ENCODE measurements around the gene GREM2. TPM values are rescaled to one million over a fixed set of nuclear protein-coding genes. Genes with fewer than 3 reads are reported as not detected.
A peak's percentile ranks its signal among the peaks of the same experiment; 100 is the strongest.

Gene GREM2
- total RNA-seq, 1 experiment from 2014 or later: not detected

- H3K9me3 ChIP-seq (ENCODE audit: low read length): no peaks in the 10 kb centered on the region
- ATAC-seq (no peak), DNase-seq (no peak)
- no peaks in the 10 kb centered on the region for H3K9me2 ChIP-seq (replicated peaks; ENCODE audit: low read length)
- TF ChIP-seq EZH2 (IDR thresholded peaks at IDR 0.05; ENCODE audit: low read length, unreplicated experiment) (no peak), CTCF (conservative IDR thresholded peaks at IDR 0.05; ENCODE audit: low read depth, low read length) (no peak)
- no peaks in the 10 kb centered on the region for H3K79me2 ChIP-seq (ENCODE audit: low read length)
- no peak overlapping the region for H3K9ac ChIP-seq (ENCODE audit: low read length)
- H3K4me2 ChIP-seq (ENCODE audit: low read length): no peak overlapping the region
- CTCF ChIA-PET: no interaction called here
- intact Hi-C loops (cut with micrococcal nuclease): loop anchor here (5.0 kb wide), 1 partner anchor 74 kb away; no protein-coding TSS in a partner anchor
- H4K20me1 ChIP-seq (ENCODE audit: low read length): no peaks in the 10 kb centered on the region
- H3K4me1 ChIP-seq (ENCODE audit: insufficient read depth, low read length): peaks cover 10% of the 10 kb centered on the region; the same call in 1 of the 2 replicates
- H3K27me3 ChIP-seq (ENCODE audit: low read length): peaks cover 72% of the 10 kb centered on the region
- POLR2A ChIA-PET (ENCODE audit: unreplicated experiment): no interaction called here
- H2AFZ ChIP-seq (ENCODE audit: low read length): no peak overlapping the region
- H3K36me3 ChIP-seq (ENCODE audit: low read depth, low read length): no peaks in the 10 kb centered on the region
- no peak overlapping the region for H3K4me3 ChIP-seq (ENCODE audit: low read length)
- no peak overlapping the region for H3K27ac ChIP-seq (ENCODE audit: low read length)
- BruUV-seq (replicated peaks): no TSS peak
- H3F3A ChIP-seq (ENCODE audit: low read length, unreplicated experiment): no peaks in the 10 kb centered on the region
Observed at GRCh38 chr1:240613356-240614142, 1.6 kb upstream of the GREM2 start.

- Histone ChIP-seq H3K27ac (ENCODE audit: low read length) (no peak overlapping the region), H3F3A (ENCODE audit: low read length, unreplicated experiment) (no peaks in the 10 kb centered on the region), H2AFZ (ENCODE audit: low read length) (no peak overlapping the region), H3K79me2 (ENCODE audit: low read length) (no peaks in the 10 kb centered on the region), H3K9me3 (ENCODE audit: low read length) (no peaks in the 10 kb centered on the region), H3K9ac (ENCODE audit: low read length) (no peak overlapping the region), H3K9me2 (replicated peaks; ENCODE audit: low read length) (no peaks in the 10 kb centered on the region), H4K20me1 (ENCODE audit: low read length) (no peaks in the 10 kb centered on the region), H3K4me3 (ENCODE audit: low read length) (no peak overlapping the region), H3K27me3 (ENCODE audit: low read length) (peaks cover 72% of the 10 kb centered on the region), H3K36me3 (ENCODE audit: low read depth, low read length) (no peaks in the 10 kb centered on the region), H3K4me2 (ENCODE audit: low read length) (no peak overlapping the region), H3K4me1 (ENCODE audit: insufficient read depth, low read length) (peaks cover 10% of the 10 kb centered on the region; the same call in 1 of the 2 replicates)
- no peak for ATAC-seq
- ChIA-PET POLR2A (ENCODE audit: unreplicated experiment) (no interaction called here), CTCF (no interaction called here)
- no peak for DNase-seq
- TF ChIP-seq EZH2phosphoT487 (IDR thresholded peaks at IDR 0.05; ENCODE audit: borderline replicate concordance, low read length) (no peak), CTCF (conservative IDR thresholded peaks at IDR 0.05; ENCODE audit: low read depth, low read length) (no peak), EZH2 (IDR thresholded peaks at IDR 0.05; ENCODE audit: low read length, unreplicated experiment) (no peak)
- no TSS peak for BruUV-seq (replicated peaks)
- intact Hi-C loops (cut with micrococcal nuclease): loop anchor here (5.0 kb wide), 1 partner anchor 74 kb away; no protein-coding TSS in a partner anchor
Observed at GRCh38 chr1:240612811-240613210, 856 bp upstream of the GREM2 start.

GRCh38 chr1:240611228-240611618, 732 bp downstream of the GREM2 start:
- H3K27ac ChIP-seq (ENCODE audit: low read length): no peak overlapping the region
- no peaks in the 10 kb centered on the region for H3K9me2 ChIP-seq (replicated peaks; ENCODE audit: low read length)
- H3F3A ChIP-seq (ENCODE audit: low read length, unreplicated experiment): no peaks in the 10 kb centered on the region
- peak overlapping the region; percentile 68 for H3K4me3 ChIP-seq (ENCODE audit: low read length)
- TF ChIP-seq EZH2 (IDR thresholded peaks at IDR 0.05; ENCODE audit: low read length, unreplicated experiment) (no peak), CTCF (conservative IDR thresholded peaks at IDR 0.05; ENCODE audit: low read depth, low read length) (no peak), EZH2phosphoT487 (IDR thresholded peaks at IDR 0.05; ENCODE audit: borderline replicate concordance, low read length) (no peak; the same call in 1 of the 2 replicates)
- H3K9me3 ChIP-seq (ENCODE audit: low read length): no peaks in the 10 kb centered on the region
- no peaks in the 10 kb centered on the region for H3K79me2 ChIP-seq (ENCODE audit: low read length)
- POLR2A ChIA-PET (ENCODE audit: unreplicated experiment): no interaction called here
- no TSS peak for BruUV-seq (replicated peaks)
- peaks cover 10% of the 10 kb centered on the region; the same call in 1 of the 2 replicates for H3K4me1 ChIP-seq (ENCODE audit: insufficient read depth, low read length)
- H3K27me3 ChIP-seq (ENCODE audit: low read length): peaks cover 71% of the 10 kb centered on the region
- H4K20me1 ChIP-seq (ENCODE audit: low read length): no peaks in the 10 kb centered on the region
- H3K9ac ChIP-seq (ENCODE audit: low read length): no peak overlapping the region
- DNase-seq: no peak
- ATAC-seq: peak; percentile 17; the same call in 1 of the 2 replicates
- H2AFZ ChIP-seq (ENCODE audit: low read length): peak overlapping the region; percentile 81
- CTCF ChIA-PET: no interaction called here
- H3K4me2 ChIP-seq (ENCODE audit: low read length): peak overlapping the region; percentile 85
- intact Hi-C loops (cut with micrococcal nuclease): loop anchor here (5.0 kb wide), 1 partner anchor 76 kb away; no protein-coding TSS in a partner anchor
- H3K36me3 ChIP-seq (ENCODE audit: low read depth, low read length): no peaks in the 10 kb centered on the region
